Germinal center (tissue), 1 donor: ENCODE results near the gene RASAL2.

Experiments
- DNase-seq: peaks from one replicate; pipeline ENCODE4 v3.0.0; 2012; ENCODE audit warnings: mixed read lengths, low spot score

The RASAL2 gene

GRCh38 chr1:178513278-178513983, 419.5 kb downstream of the RASAL2 start:
- no peak for DNase-seq

GRCh38 chr1:178516110-178516509, 422.2 kb downstream of the RASAL2 start:
- no peak for DNase-seq

GRCh38 chr1:178518894-178519293, 425.0 kb downstream of the RASAL2 start:
- no peak for DNase-seq

GRCh38 chr1:178520803-178521202, 426.9 kb downstream of the RASAL2 start:
- no peak for DNase-seq

- DNase-seq = no peak
These were observed 427.3 kb downstream of the RASAL2 start for GRCh38 chr1:178521241-178521640.

GRCh38 chr1:178527117-178527516, 433.2 kb downstream of the RASAL2 start:
- DNase-seq = no peak

GRCh38 chr1:178528228-178528952, 434.5 kb downstream of the RASAL2 start:
- DNase-seq = no peak

GRCh38 chr1:178528953-178529335, 435.0 kb downstream of the RASAL2 start:
- DNase-seq = no peak

- DNase-seq = no peak
These were observed 435.6 kb downstream of the RASAL2 start for GRCh38 chr1:178529364-178530036.

- DNase-seq = no peak
These were observed 436.1 kb downstream of the RASAL2 start for GRCh38 chr1:178530037-178530402.

GRCh38 chr1:178530502-178530901, 436.6 kb downstream of the RASAL2 start:
- DNase-seq = no peak

GRCh38 chr1:178531887-178532286, 438.0 kb downstream of the RASAL2 start:
- no peak for DNase-seq

- peak; percentile 85 for DNase-seq
These were observed 438.5 kb downstream of the RASAL2 start for GRCh38 chr1:178532392-178532791.

GRCh38 chr1:178533121-178533946, 439.4 kb downstream of the RASAL2 start:
- no peak for DNase-seq
